ENCODE measurements around the gene SLC34A1. TPM values are rescaled to one million over a fixed set of nuclear protein-coding genes. Genes with fewer than 3 reads are reported as not detected.
A peak's percentile ranks its signal among the peaks of the same experiment; 100 is the strongest.
"Not testable (repeated sequence)": the region's sequence is repeated elsewhere in the genome, so short reads cannot be mapped to it uniquely, and the experiment has no call there.

SLC34A1 gene
- total RNA-seq, 1 experiment from 2014 or later: not detected

DNA sequence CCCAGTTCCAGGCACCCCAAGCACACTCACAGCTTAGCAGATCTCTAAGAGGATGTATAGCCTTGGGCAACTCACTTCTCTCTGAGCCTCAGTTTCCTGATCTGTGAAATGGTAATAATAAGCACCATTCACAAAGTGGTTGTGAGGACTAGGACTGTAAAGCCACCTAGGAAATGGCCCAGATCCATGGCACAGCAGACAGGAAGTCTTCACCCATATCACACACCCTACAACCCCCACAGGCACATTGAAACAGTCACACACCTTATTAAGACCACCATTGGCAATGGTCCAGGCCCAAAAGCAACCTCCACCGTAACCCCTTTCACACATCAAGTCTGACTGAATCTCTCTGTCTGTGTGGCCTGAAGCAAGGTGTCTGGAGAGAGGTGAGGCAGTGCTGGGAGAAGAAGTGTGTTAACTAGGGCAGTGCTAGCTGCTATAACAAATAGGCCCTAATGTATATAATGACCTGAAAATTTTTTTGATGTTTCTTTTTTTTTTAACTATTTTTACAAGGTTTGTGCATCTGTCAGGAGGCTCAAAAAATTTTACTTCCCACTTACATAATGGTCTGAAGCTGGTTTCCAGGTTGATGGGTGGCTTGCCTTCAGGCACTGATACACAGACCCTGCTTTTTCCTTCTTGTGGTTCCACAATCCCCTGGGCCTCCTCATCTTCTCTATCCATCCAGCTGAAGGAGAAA is 28.9 kb upstream of the SLC34A1 start:
- no peak for DNase-seq (ENCODE audit: low read depth)

DNA sequence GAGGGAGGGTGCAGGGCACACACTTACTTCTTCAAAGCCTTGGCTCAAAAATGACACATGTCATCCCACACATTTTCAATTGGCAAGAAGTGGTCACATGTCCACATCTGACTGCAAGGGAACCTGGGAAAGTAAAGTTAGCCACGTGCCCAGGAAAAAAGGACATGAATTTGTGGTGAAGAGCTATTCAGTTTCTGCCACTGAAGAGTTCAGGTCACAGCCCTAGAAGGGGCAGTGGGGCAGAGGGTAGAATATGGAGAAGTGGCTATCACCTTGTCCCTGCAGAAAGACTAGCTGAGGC is 28.4 kb upstream of the SLC34A1 start:
- DNase-seq (ENCODE audit: low read depth): no peak

DNA sequence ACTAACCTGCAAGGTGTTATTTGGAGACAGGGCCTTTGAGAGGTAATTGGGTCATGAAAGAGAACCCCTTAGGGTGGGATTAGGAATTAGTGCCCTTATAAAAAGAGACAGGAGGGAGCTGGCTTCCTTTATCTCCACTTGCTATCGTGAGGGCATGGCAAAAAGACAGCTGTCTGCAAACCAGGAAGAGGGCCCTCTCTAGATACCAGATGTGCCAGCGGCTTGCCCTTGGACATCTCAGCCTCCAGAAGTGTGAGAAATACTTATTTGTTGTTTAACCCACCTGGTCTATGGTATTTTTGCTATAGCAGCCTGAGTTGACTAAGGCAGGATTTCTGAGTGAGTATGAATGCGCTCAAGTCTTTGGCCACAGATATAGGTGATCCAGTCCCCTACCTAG is 27.5 kb upstream of the SLC34A1 start:
- no peak for DNase-seq (ENCODE audit: low read depth)

DNA sequence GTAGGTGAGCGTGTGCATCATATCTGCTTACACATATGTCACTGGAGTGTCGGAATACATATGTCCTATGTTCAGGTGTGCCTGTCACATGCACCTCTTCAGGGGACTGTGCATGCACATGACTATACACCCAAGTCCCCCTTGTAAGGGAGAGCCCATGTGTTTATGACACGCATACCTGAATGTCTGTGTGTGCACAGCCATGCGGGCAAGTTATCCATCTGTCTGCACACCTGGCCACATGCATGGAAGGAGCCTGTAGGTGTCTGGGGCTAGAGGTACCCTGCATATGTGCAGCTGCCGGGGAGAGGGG is 27.1 kb upstream of the SLC34A1 start:
- DNase-seq (ENCODE audit: low read depth): no peak

DNA sequence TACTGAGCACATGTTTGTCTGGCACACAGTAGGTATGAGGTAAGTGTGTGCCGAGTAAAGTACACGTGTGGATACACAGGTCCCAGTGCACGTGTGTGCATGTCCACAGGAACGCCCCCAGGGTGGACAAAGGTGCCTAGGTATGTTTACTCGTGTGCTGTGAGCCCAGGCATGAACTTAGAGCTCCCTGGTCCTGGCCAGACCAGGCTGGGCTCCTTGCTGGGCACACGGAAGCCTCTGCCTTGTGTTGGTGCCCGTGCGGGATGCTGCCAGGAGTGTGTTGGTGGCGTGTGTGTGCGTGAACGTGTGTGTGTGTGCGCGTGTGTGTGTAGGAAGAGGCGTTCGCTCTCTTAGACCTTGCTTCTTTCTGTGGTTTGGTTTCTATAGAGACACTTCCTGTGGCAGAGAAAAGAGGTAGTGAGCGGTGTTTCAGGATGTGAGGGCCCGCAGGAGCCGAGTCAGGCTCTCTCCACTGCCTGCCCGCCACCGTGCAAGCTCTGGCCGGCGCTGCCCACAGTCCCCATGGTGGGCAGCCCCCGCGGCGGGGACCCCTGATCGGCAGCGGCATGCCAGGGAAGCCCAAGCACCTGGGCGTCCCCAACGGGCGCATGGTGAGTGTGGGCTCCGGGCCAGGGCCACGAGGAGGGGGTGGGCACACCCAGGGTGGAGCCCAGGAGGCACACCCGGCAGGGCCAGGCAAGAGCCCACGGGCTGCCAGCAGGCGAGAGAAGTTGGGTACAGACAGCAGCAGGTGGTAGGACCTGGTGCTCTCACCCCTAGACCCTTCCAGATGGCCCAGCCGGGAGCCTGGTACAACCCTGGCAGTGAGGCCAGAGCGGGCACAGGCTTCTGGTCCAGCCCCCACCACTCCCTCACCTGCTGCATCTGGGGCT is 26.5 kb upstream of the SLC34A1 start, which contains the start of gene RGS14:
TSS of gene RGS14 (plus strand) at position 466 of the 893 bp plus-strand sequence. CDS start at position 567, 101 bp downstream.
- DNase-seq (ENCODE audit: low read depth): peak; percentile 78

DNA sequence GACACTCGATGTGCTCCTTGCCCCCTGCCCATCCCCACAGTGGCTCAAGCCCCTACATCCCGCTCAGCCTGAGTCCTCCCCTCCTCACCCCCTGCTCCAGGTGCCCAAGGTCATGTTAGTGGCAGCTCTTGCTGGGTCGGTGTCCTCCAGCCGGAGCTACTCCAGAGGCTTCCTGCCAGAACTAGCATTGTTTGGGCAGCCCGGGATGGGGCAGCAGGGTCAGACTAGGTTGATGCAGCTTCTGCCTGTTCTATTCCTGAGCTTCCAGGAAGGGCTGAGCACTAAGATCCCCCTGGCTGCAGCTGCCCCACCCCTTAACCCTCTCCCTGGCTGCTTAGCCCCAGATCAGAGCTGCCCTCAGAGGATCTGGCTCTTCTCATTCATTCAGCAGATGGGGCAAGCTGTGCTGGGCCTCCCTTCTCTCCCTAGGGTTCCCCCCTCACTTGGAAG is 25.8 kb upstream of the SLC34A1 start:
- DNase-seq (ENCODE audit: low read depth): no peak

DNA sequence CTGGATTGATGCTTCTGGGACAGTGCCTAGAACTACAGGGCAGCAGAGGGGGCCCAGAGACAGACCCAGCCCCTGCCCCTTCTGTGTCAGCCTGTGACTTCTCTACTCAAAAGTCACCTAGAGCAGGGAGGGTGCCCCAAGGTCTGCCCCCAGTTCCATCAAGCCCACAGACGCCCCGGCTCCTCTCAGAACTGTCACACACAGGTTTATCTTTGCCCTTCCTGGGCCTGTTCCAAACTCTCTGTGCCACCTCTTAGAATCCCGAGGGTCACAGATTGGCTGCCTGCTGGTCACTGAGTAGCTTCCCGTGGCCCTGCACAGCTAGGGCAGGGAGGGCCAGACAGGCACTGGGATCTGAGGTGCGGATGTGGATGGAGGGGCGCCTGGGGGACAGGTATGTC is 24.8 kb upstream of the SLC34A1 start:
- DNase-seq (ENCODE audit: low read depth): no peak

DNA sequence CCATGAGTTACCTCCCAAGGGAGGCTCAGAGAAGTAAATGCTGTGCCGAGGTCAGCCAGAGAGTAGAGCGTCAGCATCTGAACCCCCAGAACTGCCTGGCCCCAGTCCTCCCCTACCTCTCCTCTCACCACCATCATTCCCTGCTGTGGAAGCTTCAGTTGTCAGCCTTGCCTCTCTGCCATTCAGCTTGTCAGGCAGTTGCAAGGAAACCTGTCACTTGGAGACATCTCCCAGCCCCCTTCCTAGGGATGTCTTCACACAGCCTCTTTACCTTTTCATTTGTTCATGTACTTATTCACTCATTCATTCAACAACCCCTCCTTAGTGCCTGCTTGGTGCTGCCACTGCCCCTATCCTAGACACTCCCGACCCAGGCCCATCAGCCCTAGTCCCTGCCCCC is 24.4 kb upstream of the SLC34A1 start:
- DNase-seq (ENCODE audit: low read depth): no peak

DNA sequence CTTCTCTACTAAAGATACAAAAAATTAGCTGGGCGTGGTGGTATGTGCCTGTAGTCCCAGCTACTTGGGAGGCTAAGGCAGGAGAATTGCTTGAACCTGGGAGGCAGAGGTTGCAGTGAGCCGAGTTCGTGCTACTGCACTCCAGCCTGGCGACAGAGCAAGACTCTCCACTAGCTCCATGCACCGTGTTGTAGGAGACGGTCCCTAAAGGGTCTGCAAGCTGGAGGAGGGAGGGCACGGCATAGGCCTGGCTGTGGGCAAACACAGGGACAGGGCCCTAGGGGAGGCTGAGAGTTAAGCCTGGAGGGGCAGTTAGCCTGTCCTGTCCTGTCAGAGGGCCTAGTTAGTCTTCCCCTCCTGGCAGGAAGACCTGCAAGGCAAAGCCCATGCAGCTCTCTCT is 23.5 kb upstream of the SLC34A1 start:
- DNase-seq (ENCODE audit: low read depth): not testable (repeated sequence)

DNA sequence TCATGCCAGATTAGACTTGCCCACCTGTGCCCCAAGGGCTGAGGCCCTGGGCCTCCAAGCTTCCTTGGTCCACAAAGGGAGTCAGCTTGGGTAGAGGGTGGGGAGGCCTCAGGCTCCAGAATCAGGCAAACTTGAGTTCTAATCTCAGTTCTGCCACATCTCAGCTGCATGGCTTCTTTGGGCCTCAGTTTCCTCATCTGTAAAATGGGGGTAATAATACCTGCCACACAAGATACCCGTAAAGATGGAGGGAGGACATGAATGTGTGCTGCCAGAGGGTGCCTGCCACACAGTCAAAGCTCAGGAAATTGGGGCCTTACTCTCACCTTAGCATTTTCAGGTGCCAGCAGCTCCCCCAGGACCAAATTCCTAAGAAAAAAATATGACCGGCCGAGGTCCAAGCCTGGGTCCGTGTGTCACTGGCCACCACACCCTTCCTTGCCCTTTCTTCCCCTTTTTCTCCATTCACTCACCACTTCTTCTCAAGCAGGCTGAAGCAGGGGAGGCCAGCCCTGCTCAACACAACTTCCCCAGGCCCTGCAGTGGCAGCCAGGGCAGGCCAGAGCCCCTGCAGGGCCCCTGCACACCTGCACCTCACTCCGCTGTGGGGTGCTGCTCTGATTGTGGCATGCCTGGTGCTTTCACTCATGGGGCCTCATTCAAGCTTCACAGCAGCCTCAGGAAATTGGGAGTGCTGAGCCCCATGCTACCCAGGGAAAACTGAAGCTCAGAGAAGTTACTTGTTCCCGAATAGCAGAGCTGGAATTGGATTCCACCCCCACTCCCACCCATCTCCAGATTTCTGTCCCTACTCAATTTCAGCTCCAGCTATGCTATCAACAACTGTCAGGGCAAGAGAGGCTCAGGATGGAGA is 22.6 kb upstream of the SLC34A1 start:
- no peak for DNase-seq (ENCODE audit: low read depth)

DNA sequence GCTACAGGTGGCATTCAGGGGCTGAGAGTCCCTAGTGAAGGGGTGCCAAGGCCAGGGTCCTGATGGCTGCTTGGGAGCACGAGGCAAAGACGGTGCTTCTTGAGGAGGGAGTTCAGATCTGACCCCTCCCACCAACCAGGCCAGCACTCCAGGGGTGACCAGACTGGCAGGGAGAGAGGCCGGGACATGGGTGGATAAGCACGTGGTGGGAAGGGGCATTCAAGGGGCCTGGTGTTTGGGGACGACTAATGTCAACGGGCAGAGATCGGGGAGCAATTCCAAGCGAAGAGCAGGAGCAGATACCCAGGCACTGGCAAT is 22.0 kb upstream of the SLC34A1 start:
- DNase-seq (ENCODE audit: low read depth): no peak

DNA sequence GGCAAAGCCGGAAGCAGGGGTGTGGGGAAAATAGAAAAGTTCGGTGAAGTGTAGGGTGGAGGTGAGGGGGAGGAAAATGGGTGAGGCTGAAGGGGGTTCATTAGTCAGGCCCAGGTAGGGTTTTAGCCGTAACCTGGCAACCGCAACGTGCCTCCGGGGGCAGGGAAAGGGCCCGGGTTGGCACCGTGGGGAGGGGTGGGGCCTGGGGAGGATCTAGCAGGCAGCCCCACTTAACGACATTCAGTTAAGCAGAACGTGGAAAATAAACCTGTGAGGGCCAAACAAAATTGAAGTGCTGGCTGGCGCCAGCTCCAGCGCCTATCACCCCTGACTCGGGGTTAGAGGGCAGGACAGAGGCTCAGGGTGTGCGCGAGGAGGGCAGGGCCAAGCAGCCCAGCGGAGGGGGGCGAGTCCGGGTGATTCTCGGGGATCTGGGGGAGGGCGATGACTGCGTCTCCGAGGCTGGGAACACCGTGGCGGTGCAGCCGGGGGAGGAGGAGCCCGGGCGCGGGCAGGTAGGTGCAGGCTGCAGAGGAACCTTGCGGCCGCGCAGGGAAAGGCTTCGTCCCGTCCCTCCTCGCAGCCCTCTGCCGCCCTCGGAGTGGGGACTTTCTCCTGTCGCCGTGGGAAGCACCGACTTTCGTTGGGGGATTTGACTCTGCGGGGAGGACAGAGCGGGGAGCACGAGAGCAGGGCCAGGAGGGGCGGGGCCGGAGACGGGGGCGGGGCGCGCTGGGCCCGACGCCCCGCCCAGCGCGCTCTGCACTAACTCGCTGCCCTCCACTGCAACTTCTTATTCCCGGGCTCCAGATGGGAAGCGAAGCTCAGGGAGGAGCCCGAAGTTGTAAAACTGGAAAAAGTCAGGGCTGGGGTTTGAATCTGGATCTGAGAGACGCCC is 21.4 kb upstream of the SLC34A1 start:
- peak; percentile 40 for DNase-seq (ENCODE audit: low read depth)

DNA sequence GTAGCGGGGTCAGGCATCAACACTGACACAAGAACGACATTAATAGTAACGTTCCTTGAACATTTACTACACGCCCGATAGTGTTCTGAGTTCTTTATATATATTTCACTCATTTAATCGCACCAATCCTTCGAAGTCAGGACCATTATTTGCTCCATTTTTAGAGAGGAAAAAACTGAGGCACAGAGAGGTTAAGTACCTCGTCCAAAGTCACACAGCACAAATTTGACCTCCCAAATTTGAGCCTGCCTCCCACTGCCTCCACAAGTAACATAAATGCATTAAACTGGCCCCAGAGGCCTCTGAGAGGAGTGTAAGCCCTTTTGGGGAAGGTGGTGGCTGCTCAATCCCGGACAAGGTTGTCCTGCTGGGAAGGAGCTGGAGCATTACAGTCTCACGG is 20.7 kb upstream of the SLC34A1 start:
- DNase-seq (ENCODE audit: low read depth): no peak

DNA sequence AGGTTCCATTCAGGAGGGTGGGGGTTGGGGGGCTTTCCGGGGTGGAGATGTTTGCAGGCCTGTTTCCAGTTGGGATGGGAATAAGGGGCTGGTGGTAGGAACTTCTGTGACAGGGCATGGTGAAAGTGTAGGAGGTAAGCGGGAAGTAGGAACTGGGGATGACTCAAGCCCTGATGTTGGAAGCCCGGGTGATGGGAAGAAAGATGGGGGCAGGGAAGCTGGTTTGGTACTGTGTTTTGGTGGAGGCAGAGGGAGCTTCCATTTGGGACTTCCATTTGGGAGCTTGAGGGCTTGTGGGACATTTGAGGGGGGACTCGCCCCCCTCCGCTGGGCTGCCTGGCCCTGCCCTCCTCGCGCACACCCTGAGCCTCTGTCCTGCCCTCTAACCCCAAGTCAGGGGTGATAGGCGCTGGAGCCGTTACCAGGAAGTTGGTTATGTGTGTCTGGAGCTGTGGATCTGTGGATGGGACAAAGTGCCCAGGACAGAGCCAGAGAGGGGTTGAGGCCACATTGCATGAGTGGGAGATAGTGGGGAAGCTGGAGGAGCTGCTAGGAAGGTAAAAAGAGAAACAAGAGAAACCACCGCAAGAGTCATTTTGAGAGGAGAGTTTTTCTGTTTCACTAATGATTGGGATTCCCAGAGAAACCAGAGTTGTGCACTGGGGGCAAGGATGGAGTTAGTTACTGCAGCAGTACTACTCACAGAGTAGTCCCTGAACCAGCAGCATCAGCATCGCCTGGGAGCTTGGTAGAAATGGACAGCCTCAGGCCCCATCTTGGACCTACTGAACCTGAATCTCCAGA is 19.9 kb upstream of the SLC34A1 start:
- DNase-seq (ENCODE audit: low read depth): no peak

DNA sequence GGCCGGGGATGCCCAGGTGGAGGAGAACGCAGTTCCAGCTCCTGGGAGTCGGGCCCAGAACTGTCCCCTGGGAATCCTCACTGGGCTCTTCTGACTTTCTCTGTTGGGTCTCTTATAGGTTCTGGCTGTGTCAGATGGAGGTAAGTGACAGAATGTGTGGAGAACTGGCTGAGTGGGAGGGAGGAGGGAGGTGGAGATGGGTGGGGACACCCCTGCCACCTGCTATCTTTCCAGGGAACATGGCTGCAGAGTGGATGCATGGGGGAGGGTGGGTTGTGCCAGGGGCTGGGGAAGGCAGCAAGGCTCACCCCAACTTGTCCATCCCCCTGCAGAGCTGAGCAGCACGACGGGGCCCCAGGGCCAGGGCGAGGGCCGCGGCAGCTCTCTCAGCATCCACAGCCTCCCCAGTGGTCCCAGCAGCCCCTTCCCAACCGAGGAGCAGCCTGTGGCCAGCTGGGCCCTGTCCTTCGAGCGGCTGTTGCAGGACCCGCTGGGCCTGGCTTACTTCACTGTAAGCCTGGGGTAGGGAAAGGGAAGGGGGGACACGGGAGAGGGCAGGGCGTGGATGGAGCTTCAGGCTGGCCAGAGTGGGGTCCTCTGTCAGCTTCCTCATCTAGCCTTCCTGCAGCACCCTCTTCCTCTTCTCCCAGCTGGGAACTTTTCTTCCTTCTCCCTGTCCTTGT is 18.2 kb upstream of the SLC34A1 start:
- DNase-seq (ENCODE audit: low read depth): no peak

DNA sequence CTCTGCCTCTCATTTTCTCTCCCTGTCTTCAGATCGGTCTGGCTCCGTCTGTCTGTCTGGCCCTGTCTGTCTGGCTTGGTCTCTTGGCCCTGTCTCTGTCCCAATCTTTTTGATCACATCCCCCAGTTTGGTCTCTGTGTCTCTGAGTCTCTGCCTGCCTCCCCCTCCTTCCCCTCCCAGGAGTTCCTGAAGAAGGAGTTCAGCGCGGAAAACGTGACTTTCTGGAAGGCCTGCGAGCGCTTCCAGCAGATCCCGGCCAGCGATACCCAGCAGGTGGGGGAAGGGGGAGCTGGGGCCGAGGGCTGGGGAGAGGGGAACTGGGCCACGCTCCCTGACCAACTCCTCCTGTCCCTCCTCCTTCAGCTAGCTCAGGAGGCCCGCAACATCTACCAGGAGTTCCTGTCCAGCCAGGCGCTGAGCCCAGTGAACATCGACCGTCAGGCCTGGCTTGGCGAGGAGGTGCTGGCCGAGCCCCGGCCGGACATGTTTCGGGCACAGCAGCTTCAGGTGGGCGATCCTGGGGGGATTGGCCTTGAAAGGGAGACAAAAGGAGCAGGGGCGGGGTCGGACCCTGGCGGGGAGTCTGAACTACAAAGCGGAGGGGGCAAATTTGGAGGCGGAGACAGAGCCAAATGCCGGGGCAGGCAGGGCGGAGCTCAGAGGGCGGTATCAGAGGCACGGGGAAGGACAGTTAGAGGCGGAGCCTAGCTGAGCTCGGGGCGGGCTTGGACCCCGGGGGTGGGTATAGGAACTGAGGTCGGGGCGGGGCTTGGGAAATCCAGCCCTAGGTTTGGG is 17.5 kb upstream of the SLC34A1 start:
- DNase-seq (ENCODE audit: low read depth): peak; percentile 44

DNA sequence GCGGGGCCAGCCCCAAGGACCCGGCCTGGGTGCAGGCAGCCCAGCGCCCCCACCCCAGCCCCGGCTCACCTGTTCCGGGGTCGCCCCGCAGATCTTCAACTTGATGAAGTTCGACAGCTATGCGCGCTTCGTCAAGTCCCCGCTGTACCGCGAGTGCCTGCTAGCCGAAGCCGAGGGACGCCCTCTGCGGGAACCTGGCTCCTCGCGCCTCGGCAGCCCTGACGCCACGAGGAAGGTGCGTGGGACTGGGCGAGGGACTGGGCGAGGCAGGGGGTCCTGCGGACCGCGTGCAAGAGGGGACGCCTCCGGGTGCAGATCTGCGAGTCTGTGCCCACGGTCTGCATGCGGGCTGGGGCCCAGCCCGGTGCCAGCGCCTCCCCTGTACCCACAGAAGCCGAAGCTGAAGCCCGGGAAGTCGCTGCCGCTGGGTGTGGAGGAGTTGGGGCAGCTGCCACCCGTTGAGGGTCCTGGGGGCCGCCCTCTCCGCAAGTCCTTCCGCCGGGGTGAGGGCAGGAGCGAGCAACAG is 16.8 kb upstream of the SLC34A1 start:
- DNase-seq (ENCODE audit: low read depth): no peak

DNA sequence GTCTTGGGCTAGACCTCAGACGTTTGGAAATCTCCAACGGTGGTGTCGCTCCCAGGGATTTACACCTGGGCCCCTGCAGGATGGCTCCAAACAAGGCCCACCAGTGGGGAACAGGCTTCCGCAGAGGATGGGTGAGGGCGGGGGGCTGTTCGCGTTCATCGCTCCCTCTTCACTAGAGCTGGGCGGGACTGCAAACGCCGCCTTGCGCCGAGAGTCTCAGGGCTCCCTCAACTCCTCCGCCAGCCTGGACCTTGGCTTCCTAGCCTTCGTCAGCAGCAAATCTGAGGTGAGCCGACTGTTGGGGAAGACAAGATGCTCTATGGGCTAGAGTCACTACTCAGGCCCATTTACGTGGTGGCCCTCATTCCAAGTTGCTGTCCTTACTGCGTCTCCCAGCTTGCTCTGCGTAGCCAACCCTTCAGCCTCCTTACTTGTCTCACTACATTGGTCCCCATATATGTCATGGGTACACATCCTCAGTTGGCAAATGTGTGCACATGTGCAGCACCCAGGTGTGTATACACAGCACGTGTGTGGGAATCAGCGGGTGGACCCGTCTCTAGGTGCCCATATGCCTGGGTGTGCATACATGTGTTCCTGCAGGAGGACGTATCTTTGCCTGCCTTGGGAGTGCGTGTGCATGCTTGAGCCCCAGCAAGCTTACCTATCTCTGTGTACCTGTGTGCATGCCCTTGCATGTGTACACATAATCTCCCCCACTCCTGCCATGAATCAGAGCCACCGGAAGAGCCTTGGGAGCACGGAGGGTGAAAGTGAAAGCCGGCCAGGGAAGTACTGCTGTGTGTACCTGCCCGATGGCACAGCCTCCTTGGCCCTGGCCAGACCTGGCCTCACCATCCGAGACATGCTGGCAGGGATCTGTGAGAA is 16.0 kb upstream of the SLC34A1 start:
- DNase-seq (ENCODE audit: low read depth): no peak
